ENCODE data around the gene NUP62.
"Not testable (repeated sequence)": the region's sequence is repeated elsewhere in the genome, so short reads cannot be mapped to it uniquely, and the experiment has no call there.

The NUP62 gene

DNA sequence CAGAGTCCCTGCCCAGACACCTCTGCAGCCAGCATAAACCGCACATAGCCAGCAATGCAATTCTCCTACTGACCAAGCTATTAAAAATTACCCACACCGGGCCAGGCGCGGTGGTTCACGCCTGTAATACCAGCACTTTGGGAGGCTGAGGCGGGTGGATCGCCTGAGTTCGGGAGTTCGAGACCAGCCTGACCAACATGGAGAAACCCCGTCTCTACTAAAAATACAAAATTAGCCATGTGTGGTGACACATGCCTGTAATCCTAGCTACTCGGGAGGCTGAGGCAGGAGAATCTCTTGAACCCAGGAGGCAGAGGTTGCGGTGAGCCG, 4.5 kb downstream of the NUP62 start:
- not testable (repeated sequence) for DNase-seq

DNA sequence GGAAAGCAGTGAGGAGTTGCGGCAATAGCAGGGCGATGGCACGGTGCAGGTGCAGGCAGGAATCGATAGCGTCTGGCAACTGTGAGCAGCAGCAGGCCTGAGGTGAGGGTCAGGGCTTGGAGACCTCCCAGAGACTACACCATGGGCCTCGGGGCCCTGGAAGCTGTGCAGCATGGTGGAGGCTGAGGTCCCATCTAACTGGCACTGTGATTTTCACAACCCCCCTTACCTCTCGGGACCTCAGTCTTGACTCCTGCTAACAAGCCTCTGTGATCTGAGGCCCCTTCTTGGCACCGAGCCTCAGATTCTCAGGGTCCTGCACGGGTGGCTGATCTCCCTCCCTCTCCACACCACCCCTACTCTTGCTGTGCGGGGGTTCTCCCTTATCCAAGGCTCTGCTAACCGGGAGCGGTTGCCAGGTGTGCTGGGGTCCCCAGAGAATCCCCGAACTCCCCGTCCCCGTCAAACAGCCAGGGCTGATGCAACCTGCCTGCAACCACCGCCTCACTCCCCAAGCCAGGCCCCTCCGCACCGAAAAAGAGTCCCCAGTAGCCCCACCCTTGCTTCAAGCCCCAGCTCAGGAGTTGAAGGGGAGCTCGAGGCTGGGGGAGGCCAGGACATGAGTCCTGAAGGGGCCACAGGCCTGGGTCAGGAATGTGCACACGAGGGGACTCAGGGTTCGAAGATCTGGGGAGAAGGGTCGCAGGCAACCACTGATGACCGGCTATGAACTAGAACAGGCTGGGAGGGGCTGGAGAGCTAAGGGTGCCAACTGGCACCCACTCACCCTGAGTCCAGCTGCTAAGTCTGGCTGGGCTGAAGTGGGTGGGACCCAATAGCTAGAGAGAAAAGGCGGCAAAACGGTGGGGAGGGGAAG, 5.1 kb downstream of the NUP62 start:
- no peak for DNase-seq

DNA sequence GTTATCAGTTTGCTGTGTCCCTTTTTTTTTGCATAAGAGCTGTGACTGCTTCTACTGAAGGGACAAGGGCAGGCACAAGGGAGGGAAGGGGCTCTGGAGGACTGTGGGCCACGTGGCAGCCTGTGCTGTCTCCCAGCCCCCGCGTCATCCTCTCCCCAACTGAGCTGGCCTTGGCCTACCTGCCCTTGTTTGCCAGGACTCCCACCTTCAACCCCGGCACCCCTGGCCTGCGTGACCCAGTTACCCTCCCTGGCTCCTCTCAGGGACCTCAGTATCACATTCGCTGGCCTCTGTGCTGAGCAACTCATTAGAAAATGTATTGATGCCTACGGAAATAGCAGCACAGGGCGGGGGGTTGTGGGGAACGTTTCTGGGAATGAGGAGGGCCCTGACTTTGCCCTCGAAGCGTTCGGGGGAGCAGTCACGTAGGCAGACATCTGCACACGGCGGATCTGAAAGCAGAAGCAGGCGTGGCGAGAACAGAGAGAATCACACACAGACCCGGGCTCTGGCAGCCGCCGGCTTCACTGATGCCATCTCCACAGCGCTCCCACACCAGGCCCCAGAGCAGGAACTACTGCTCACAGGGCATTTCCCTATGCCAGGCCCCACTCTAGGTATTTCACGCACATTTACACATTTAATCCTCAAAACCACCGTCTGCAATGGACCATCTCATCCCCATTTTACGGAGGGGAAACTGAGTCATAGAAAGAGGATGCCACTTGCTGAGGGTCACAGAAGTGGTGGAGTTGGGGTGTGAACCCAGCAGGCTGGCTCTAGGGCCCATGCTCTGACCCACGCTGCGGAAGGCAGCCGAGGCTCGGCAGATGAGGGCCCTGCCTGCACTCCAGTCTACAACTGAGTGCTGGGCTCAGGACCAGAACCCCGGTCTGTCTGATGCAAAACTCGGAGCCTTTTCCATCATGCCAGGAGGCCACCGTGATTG, 6.0 kb downstream of the NUP62 start:
- DNase-seq: no peak

DNA sequence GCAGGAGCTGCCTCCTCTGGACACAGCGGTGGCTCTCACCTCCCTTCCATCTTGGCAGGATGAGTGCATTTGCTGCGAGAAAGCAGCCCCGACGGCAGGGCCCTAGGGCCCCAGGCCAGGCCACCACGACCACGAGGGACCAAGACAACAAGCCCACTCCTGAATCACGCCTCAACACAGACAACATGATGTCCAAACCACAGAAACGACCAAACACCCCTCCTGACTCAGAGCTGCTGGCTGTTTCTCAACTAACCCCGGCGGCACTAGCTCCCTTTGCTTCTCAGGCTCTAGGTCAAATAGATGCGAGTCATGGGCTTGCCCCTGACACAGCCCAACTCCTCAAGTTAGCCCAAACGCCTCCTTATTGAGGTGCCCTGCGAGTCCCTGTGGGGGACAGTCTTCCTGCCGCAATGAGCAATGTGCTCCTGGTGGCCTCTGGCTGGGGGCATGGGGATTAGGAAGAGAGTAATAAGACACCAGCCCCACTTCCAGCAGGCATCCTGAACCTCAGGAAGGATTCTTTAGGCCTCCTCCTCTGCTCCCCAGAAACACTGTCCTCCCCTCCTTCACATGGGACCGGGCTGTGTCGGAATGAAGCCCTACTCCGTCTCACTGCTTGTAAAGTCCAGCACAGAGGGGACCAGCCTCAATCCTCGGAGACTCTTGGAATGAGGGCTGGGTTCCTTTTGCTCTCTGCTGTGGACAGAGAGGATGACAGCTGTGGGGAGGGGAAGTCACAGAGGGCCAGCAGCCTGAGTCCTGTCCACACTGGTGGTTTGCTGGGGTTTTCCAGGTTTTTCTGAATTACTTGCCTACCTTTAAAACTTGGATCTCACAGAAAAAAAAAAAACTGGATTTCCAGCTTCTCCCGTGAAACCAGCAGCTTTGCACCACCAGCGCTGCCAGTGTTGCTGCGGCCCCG, 7.2 kb downstream of the NUP62 start:
- no peak for DNase-seq

DNA sequence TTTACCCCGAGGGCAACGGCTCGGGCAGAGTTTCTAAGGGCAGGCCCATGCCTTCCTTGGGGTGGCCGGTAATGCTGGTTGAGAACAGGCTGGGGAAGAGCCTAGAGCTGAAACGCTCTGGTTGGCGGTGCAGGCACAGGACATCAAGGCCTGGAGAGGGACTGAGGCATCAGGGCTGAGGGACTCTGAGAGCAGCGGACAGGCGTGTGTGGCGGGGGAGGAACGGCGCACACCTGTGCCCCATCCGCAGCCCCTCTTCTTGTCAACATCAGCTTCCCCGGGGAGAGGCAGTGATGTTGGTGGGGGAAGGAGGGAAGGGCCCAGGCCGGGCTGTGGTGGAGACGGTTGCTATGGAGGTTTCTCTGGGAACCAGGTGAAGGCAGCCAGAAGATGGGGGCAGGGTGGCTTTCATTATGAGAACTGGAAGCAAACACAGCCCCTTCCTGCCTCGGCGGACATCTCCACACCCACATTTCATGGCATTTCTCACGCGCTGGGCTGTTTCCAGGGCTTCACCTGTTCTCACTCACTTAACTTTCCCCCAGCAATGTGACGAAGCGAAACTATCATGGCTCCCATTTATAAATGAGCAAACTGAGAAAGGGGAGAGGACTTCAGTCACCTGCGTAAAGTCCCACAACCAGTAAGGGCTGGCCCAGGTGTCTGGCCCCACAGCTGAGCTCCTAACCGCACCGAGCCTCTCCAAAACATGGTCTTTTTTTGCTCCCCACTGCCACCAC, 8.5 kb downstream of the NUP62 start:
- no peak for DNase-seq

DNA sequence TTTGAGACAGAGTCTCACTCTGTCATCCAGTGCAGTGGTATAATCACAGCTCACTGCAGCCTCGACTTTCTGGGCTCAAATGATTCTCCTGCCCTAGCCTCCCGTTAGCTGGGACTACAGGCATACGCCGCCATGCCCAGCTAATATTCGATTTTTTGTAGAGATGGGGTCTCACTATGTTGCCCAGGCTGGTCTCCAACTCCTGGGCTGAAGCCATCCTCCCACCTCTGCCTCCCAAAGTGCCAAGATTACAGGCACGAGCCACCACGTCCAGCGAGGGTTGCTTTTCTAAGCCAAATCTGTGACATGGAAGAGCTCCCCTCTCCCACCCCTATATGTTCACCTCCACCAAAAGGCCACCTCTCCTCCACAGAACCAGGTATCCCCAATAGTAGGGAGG, 11.2 kb downstream of the NUP62 start:
- no peak for DNase-seq

DNA sequence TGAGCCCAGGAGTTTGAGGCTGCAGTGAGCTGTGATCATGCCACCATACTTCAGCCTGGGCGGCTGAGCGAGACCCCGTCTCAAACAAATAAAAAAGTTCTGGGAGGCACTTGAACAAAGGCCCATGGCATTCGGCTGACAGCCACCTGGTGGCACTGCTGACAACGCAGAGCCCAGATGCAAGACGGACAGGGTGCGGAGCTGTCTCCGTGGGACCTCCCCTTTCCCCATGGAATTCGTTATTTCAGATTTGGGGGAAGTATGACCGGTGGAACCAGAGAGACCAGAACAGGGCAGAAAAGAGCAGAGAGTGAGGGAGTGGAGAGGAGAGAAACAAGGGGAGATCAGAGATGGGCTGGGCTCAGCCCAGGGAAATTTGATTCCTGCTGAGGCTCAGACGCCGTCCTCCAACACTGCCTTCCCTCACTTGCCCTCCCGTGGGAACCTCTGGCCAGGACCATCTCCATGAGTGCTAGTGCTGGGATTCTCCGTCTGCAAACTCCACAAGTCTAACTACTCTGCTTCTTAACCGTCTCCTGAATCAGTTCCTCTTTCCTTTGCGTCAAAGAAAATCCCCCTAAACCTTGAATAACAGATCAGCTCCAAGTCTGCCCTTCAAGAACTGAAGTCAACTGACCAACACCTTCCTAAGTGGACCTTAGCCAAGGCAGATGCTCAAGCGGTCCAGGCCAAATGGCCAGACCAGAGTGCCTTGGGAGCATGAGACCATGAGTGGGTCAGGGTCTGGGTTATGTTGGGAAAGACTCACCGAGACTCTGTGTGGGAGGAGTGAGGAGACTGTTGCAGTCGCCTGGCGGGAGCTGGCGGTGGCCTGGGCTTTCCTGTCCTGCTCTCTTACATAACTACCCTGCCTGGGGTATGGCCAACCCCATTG, 12.2 kb downstream of the NUP62 start:
- DNase-seq: no peak

DNA sequence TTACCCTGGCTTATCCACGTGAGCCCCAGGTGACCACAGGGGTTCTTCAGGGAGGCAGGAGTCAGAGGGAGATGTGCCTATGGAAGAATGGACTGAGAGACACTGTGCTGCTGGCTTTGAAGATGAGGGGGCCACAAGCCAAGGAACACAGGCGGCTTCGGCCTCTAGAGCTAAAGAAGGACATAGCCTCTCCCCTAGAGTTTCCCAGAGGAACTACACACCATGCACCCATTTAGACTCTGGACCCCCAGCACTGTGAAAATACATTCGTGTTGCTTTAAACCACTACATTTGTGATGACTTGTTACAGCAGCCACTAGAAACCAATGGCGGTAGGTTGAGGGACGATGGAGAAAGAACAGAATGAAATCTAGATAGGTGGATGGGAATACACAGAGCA, 14.0 kb downstream of the NUP62 start:
- DNase-seq: no peak

DNA sequence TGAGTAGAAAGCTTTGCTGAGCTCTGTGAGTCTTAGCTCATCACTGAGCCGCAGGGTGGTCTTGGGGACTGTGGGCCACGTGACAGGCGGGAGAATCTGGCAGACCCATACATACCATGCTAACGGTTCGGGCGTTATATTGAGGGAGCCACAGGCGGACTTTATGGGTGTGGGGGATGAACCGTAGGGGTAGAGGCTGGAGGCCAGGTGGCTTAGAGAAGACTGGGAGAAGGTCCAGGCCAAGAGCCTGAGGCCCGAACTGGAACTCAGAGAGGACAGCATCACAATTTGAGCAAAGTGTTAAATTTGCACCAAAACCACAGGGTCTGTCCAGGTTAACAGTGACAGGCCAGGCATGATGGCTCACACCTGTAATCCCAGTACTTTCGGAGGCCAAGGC, 15.6 kb downstream of the NUP62 start:
- no peak for DNase-seq

DNA sequence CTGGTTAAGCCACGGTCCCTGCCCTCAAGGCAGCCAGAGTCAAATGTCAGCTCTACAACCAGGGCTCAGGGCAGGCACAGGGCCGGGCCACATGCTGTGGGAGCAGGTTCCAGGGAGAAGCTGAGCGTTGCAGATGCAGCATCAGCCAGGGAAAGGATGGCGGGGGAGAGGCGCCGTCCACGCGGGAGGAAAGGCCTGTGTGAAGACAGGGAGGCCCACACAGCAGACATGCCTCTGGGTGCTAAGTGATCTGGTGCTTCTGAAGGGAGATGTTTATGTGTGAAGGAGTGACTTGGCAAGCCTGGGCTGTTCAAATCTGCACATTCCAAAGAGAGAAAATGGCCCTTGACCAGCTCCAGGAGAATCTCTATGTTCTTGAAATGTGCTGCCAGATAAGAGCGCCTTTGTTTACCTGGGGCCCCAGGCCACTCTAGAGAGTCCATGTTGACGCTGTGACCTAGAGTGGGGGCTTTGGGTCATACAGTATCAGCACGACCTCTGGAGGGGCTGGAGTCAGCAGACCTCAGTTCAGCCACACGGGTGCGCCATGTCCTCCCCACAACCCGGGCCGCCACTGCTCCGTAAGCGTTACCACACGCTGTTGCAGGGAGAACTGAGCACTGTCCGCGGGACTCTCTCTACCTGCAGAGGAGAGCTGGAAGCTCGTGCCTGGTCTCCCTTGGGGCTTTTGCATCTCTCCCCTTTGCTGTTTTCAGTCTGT, 16.2 kb downstream of the NUP62 start:
- DNase-seq: no peak

DNA sequence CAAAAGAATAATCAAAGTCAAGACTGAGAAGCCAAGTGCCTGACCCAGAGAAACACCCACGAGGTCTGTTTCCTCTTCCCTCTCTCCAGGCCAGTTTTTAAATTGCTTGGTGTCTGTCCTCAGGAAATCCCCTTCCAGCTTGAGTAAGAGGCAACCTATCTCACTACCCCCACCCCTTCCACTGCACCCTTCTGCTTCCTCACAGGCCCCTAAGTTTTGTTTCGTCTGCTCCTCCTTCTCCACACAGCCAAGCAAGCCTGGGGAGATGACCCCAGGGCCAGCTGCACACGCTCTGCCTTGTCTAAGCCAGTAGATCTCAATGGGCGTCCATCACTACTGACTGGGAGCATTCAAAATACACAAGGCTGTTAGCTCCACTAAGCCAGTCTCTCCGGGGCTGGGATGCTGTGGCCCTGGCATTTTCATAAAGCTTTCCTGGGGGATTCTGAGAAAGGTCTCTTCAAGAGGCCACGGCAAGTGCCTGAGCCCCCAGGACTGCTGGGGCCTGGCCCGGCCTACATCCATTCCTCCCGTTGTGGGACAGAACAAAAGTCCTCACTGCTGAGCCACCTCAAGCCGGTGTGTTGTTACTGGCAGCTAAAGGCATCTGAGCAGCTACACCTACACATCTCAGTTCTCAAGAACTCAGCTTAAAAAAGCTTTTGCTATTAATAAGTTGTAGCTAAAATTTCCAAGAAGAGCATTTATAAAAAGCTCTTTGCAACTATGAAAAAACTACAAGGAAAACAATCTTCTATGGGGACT, 17.7 kb downstream of the NUP62 start:
- DNase-seq: no peak

DNA sequence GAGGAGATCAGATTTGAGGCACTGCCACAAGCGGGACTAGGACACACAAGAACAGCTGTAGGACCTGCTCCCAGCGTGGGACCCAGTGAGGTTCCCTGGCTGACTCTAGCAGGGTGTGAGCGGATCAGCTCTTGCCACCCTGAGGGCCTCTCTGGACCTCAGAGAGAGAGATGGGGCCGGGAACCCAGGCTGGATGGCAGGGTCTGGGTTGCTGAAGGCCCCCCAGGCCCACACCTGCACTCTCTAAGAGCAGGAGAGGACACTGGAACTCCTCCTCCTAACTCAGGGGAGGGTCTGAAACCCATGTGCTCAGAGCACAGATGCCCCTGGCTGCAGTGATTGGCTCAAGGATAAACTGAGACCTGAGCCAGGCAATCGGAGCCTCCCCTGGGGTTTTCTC, 19.1 kb downstream of the NUP62 start:
- DNase-seq: no peak

DNA sequence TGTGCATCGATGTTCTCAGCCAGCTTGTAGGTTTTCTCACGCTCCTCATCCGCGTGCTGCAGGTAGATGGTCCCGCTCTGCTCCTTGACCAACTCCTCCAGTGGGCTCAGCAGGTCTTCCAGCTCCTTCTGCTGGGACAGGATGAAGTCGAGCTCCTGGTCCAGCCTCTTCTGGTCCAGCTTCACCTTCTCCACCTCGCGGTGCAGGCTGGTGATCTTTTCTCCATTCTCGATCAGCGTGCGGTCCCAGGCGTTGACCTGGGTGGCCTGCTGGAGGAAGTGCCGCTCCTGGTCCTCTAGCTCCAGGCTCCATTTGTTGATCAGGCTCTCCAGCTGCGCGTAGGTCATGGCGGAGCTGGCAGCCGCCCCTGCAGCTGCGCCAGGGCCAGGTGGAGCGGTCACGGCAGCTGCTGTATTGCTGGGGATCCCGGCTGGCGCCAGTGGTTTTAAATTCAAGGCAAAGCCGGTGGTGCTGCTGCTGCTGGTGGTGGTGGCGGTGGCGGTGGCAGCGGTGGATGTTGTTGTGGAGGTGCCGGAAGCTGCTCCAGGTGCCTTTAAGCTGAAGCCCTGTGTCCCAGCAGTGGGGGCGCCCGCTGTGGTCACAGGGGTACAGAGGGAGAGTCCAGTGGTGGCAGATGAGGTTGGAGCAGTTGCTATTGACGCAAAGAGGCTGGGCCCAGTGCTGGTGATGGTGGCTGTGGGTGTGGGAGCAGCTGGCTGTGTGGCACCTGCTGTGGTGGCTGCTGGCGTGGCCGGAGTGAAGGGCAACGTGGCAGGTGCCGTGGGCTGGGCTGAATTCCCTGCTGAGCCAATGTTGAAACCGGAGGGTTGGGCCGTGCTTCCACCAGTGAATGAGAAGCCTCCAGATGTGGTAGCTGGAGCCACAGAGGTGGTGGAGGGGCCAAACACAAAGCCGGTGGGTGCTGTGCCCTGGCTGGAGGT, 20.6 kb downstream of the NUP62 start:
- no peak for DNase-seq

DNA sequence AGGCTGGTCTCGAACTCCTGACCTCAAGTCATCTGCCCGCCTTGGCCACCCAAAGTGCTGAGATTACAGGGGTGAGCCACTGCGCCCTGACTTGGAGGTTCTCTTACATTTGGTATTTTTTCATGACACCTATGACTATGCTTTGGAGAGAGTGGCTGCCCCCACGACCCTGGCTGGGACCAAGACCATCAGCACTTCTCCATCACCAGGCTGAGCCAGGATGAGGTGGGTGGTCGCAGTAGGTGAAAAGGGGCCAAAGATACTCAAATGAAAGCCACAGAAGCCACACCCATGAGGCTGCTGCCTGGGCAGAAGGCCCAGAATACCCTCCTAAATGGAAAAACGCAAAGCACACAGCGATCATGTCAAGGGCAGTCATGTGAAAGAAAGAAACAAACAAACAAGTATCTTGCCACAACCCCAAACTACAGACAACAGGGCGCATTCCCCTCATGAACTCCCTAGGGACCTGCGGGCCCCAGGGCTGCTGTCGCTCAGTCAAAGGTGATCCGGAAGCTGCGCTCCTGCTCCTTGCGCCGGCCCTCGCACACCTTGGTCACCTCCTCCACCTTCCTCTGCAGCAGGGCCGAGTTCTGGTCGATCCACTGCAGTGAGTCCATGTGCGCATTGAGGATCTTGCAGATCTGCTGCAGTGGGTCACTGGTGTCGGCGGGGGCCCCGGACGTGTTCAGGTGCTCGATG, 21.4 kb downstream of the NUP62 start:
- DNase-seq: no peak

DNA sequence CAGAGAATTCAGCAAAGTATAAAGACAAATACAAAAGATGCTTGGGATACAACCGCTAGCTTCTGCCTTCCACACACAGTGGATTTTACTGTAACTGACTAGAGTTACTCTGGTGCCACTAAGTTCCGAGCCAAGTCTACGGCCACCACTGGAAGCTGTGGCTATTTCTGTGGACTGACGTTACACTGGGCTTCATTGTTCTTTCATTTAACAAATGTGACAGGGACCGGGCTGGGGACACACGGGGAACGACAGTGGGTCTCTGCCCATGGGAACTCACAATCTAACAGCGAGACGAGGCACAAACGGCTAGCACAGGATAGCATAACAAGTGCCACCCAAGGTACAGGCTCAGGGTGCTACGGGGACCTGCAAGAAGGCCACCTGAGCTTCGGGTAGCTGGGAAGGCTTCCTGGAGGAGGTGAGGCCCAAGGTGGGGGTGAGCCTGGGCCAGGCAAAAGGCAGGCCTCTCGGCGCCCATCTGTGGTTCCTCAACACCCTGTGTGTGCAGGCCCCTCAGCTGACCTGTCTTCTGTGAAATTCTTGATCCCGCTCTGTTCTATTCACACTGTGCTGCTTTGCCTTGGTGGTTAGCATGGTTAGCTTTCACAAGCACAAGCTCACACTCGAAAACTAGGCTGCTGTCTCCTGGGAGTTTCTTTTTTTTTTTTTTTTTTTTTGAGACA, 22.3 kb downstream of the NUP62 start:
- DNase-seq: no peak

DNA sequence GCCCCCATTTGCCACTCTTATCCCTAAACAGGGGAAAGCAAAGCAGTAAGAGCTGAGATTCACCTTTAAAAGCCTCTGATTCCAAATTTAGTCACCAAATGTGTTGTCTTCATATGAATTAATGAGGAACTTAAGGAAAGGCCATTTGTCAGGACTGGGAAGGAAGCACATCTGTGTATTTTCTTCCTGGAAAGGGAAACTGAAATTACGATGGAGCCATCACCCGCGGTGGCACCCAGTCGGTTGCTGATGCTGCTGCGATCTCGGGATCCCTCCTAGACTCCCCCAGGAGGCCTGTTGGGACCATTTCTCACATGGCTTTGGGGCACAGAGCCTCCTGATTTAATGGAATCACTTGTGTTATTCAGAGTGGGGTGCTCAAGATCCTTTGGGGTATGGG, 25.2 kb downstream of the NUP62 start:
- no peak for DNase-seq

Data from NCI-H1694 treated with DMSO at 0.1 percent for 48 hours (cell line).